Stimulated activated effector memory CD8-positive, alpha-beta T cell treated with anti-CD3 and anti-CD28 coated beads, Interleukin-12 subunit alpha, Interleukin-12 subunit beta, amount 100 ng/mL, for 72 hours (primary cell): ENCODE data around the gene RNASEH2A.

Experiments used
- ATAC-seq: fragments of 150-1000 bp; cut with Tn5 transposase; 2 replicates; pipeline ENCODE4 v1.10.0; 2021
- DNase-seq, 2 donors: peaks; one replicate each; pipeline ENCODE4 v3.0.0; 2021 to 2022; ENCODE audit warnings: low spot score in 2 of 2
- H3K27ac Mint-ChIP-seq: one replicate; pipeline ENCODE4 v1.8.0; 2022; ENCODE audit warnings: mild to moderate bottlenecking, mixed read lengths
- H3K36me3 Mint-ChIP-seq: one replicate; pipeline ENCODE4 v1.8.0; 2022; ENCODE audit warnings: mild to moderate bottlenecking, mixed read lengths
- H3K4me1 Mint-ChIP-seq: one replicate; pipeline ENCODE4 v1.8.0; 2022; ENCODE audit warnings: mixed read lengths
- H3K4me3 Mint-ChIP-seq: one replicate; pipeline ENCODE4 v1.8.0; 2022; ENCODE audit warnings: mild to moderate bottlenecking, mixed read lengths
- H3K9me3 Mint-ChIP-seq: one replicate; pipeline ENCODE4 v1.8.0; 2022; ENCODE audit warnings: mixed read lengths

The RNASEH2A gene

DNA sequence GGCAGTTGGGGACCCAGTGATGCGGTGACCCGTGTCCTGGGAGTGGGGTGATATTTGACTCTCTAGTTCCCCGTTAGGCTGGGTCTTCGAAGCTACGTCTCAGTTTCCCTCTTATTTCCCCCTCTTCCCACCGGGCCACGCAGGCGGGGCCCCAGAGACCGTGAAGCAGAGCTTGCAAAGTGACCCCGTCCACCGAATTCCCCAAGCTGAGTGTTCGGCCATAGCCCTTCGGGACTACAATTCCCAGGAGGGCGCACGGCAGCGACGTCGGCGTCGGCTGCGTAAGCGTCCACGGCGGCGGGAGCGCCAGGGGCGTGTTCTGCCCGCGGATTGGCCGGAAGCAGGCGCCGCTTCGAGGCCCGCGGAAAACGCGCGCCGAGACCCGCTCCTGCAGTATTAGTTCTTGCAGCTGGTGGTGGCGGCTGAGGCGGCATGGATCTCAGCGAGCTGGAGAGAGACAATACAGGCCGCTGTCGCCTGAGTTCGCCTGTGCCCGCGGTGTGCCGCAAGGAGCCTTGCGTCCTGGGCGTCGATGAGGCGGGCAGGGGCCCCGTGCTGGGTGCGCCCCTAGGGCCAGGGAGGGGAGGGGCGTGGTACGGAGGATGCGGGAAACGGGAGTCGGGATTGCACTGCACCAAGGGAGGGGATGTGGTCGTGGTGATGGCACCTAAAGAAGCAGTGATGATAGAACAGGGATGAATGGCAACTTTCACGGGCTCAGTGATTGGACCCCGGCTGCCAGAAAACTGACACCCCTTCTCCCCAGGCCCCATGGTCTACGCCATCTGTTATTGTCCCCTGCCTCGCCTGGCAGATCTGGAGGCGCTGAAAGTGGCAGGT lies at the start of gene RNASEH2A:
RNASEH2A (plus strand) TSS at position 343 of the 840 bp plus-strand sequence; CDS start at position 433, 90 bp downstream.
- Mint-ChIP-seq H3K27ac (peak within 1 kb of the TSS; percentile 96), H3K36me3 (peaks cover 60% of the 10 kb centered on the region), H3K4me3 (peak within 1 kb of the TSS; percentile 97), H3K4me1 (peaks cover 27% of the 10 kb centered on the region), H3K9me3 (no peaks in the 10 kb centered on the region)
- ATAC-seq (peak; percentile 93), DNase-seq (peak; percentile 79 to 91)

DNA sequence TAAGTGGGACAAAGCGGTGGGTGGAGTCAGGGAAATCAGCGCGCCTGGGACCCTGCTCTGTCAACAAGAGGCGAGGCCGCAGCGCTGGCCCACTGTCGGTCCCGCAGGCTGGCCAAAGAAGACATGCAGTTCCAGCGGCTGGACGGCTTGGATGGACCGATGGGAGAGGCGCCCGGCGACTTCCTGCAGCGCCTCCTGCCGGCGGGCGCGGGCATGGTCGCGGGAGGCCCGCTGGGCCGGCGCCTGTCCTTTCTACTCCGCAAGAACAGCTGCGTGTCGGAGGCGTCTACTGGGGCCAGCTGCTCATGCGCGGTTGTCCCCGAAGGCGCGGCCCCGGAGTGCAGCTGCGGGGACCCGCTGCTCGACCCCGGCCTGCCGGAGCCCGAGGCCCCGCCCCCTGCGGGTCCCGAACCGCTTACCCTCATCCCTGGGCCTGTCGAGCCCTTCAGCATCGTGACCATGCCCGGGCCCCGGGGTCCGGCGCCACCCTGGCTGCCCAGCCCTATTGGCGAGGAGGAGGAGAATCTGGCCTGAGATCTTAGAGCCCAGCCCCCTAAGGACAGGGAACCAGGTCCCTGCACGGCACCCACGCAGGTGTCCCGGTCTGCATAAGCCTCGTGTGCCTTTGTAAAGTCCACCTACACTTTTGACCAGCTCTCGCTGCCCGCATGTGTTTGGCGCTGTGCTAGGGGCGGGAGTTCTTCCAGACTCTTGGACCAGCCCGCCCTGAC lies 48.7 kb upstream of the RNASEH2A start:
- Mint-ChIP-seq H3K9me3 (no peaks in the 10 kb centered on the region), H3K4me1 (peaks cover 5% of the 10 kb centered on the region), H3K36me3 (no peaks in the 10 kb centered on the region), H3K27ac (no peak overlapping the region), H3K4me3 (peak overlapping the region; percentile 21)
- DNase-seq, result peak; percentile 78 to 86
- peak; percentile 84 for ATAC-seq

- Mint-ChIP-seq H3K27ac (no peak overlapping the region), H3K36me3 (no peaks in the 10 kb centered on the region), H3K4me1 (peaks cover 5% of the 10 kb centered on the region), H3K9me3 (no peaks in the 10 kb centered on the region), H3K4me3 (no peak overlapping the region)
- ATAC-seq (no peak), DNase-seq (no peak)
These were observed 46.7 kb upstream of the RNASEH2A start for GRCh38 chr19:12759686-12760085.

DNA sequence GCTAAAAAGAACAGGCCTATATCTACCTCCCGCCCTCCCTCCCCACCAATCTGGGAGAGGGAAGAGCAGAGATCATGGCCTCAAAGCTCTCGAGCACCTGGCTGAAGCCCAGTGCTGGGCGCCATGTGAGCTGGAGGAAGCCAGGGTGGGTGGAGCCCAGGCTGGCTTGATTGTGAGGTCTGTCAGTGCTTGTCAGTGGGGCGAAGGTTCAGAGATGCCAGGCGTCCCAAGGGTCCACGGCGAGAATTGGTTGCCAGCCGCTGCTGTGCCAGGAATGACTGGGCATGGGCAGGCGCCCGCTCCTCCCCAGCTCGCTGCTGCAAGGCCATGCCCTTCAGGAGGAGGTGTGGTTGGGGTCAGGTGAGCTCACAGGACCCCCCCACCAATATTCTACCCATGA lies 43.3 kb upstream of the RNASEH2A start:
- no peaks in the 10 kb centered on the region for H3K9me3 Mint-ChIP-seq
- ATAC-seq (no peak), DNase-seq (no peak)
- H3K4me1 Mint-ChIP-seq, result peaks cover 13% of the 10 kb centered on the region
- H3K4me3 Mint-ChIP-seq, result no peak overlapping the region
- H3K27ac Mint-ChIP-seq, result no peak overlapping the region
- peaks cover 5% of the 10 kb centered on the region for H3K36me3 Mint-ChIP-seq

GRCh38 chr19:12764698-12765097 lies 41.7 kb upstream of the RNASEH2A start:
- Mint-ChIP-seq H3K4me1 (peaks cover 18% of the 10 kb centered on the region), H3K9me3 (no peaks in the 10 kb centered on the region), H3K4me3 (no peak overlapping the region), H3K27ac (no peak overlapping the region), H3K36me3 (peaks cover 5% of the 10 kb centered on the region)
- no peak for DNase-seq
- ATAC-seq, result no peak

DNA sequence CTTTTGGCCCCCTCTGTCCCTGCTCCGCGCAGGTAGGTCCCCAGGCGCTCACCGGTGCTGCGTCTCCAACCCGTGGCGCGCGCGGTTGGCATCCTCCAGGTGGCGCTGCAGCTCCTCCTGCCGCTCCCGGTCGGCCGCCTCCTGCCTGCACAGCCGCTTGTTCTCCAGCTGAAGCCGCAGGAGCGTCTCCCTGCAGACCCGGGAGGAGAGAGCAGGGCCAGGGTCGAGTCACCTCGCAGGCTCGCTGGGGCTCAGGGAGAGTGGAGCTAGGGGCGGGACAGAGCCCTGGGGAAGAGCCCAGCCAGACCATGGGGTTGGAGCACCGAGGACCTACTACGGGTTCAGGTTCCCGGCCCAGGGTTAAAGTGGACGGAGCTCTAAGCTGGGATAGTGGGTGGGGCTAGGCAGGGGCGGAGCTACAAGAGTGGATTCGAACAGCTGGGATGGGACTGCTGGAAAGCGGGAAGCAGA lies 40.3 kb upstream of the RNASEH2A start:
- Mint-ChIP-seq H3K36me3 (peaks cover 5% of the 10 kb centered on the region), H3K27ac (no peak overlapping the region), H3K9me3 (no peaks in the 10 kb centered on the region), H3K4me3 (peak overlapping the region; percentile 49), H3K4me1 (peaks cover 21% of the 10 kb centered on the region)
- ATAC-seq (peak; percentile 81), DNase-seq (peak; percentile 90 to 95)

DNA sequence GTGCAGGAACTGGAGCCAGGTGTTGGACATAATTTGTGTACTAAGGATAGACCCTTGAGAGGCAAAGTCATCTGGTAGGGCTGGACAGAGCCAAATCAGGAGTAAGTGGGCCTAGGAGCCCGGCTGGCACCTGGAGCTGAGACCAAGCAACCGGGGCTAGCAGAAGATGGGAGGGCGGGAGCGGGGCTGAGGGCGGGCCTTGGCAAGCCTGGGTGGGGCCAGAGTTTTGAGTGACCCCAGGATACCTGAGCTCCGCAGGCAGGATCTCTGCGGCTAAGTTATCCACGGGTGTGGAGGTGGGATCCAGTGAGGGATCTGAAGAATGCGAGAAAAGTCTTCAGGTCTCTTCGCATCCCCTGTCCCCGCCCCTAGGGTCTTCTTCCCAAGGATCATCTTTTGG lies 39.2 kb upstream of the RNASEH2A start:
- H3K36me3 Mint-ChIP-seq, result peaks cover 5% of the 10 kb centered on the region
- ATAC-seq, result no peak
- H3K4me3 Mint-ChIP-seq, result no peak overlapping the region
- H3K9me3 Mint-ChIP-seq, result no peaks in the 10 kb centered on the region
- no peak overlapping the region for H3K27ac Mint-ChIP-seq
- H3K4me1 Mint-ChIP-seq, result peaks cover 21% of the 10 kb centered on the region
- no peak for DNase-seq

DNA sequence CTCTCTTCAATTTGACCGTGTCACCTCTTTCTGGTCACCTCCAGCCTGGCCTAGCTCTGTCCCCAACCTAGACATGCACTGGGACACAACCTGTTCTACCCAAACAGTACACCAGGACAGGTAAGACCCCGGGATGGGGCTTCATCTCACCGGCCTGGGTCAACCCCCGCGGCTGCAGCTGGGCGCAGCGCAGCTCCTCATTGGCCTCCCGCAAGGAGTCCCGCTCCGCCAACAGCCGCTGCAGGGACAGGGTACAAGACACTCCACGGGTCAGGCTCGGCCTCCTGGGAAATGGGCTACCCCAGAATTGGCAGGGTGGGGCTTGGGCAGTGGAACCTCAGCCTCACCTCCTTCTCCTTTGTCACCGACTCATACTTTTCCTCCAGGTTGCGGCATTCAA lies 38.7 kb upstream of the RNASEH2A start:
- no peak for DNase-seq
- H3K4me1 Mint-ChIP-seq, result peaks cover 21% of the 10 kb centered on the region
- no peak overlapping the region for H3K4me3 Mint-ChIP-seq
- ATAC-seq, result no peak
- no peaks in the 10 kb centered on the region for H3K9me3 Mint-ChIP-seq
- H3K36me3 Mint-ChIP-seq, result peaks cover 5% of the 10 kb centered on the region
- no peak overlapping the region for H3K27ac Mint-ChIP-seq

DNA sequence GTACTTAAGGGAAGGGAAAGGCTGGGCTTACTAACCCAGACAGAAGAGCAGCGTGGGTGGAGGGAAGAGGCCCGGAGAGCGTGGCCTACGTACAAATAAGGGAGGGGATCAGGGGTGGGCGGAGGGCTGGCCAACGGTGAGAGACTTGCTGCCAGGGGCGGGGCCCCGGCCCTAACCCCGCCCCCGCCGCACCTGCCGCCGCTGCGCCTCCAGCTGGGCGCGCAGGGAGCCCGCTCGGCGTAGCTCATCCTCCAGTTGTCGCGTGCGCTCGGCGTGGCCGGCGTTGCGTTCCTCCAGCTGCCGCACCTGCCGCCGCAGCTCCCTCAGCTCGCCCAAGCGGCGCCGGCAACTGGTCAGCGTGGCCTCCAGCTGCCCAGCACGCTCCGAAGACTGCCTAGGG lies 36.7 kb upstream of the RNASEH2A start:
- Mint-ChIP-seq H3K27ac (no peak overlapping the region), H3K9me3 (no peaks in the 10 kb centered on the region), H3K36me3 (peaks cover 5% of the 10 kb centered on the region), H3K4me3 (peak overlapping the region; percentile 57), H3K4me1 (peaks cover 29% of the 10 kb centered on the region)
- ATAC-seq, result peak; percentile 83
- no peak for DNase-seq

GRCh38 chr19:12770922-12771321 lies 35.5 kb upstream of the RNASEH2A start:
- Mint-ChIP-seq H3K36me3 (peaks cover 5% of the 10 kb centered on the region), H3K4me3 (no peak overlapping the region), H3K4me1 (peaks cover 28% of the 10 kb centered on the region), H3K9me3 (no peaks in the 10 kb centered on the region), H3K27ac (no peak overlapping the region)
- DNase-seq, result no peak
- no peak for ATAC-seq

GRCh38 chr19:12772323-12772722 lies 34.1 kb upstream of the RNASEH2A start:
- no peak for ATAC-seq
- Mint-ChIP-seq H3K27ac (no peak overlapping the region), H3K36me3 (no peaks in the 10 kb centered on the region), H3K4me3 (no peak overlapping the region), H3K9me3 (no peaks in the 10 kb centered on the region), H3K4me1 (peaks cover 21% of the 10 kb centered on the region)
- no peak for DNase-seq

- ATAC-seq (no peak), DNase-seq (no peak)
- H3K27ac Mint-ChIP-seq, result no peak overlapping the region
- H3K36me3 Mint-ChIP-seq, result no peaks in the 10 kb centered on the region
- no peaks in the 10 kb centered on the region for H3K9me3 Mint-ChIP-seq
- H3K4me3 Mint-ChIP-seq, result no peak overlapping the region
- H3K4me1 Mint-ChIP-seq, result peaks cover 27% of the 10 kb centered on the region
These were observed 32.8 kb upstream of the RNASEH2A start for GRCh38 chr19:12773571-12773970.

GRCh38 chr19:12774588-12775555 lies 31.5 kb upstream of the RNASEH2A start, which contains the start of gene HOOK2:
Gene HOOK2, minus strand, starts transcription at chr19:12775552. Its CDS starts 103 bp downstream, at chr19:12775449.
- ATAC-seq, result peak; percentile 3
- H3K27ac Mint-ChIP-seq, result peak within 1 kb of the TSS; percentile 79
- H3K9me3 Mint-ChIP-seq, result no peaks in the 10 kb centered on the region
- DNase-seq, result peak in 1 of 2 donors; percentile 59
- H3K4me3 Mint-ChIP-seq, result peak within 1 kb of the TSS; percentile 94
- no peaks in the 10 kb centered on the region for H3K36me3 Mint-ChIP-seq
- peaks cover 29% of the 10 kb centered on the region for H3K4me1 Mint-ChIP-seq

GRCh38 chr19:12777217-12778016 lies 29.0 kb upstream of the RNASEH2A start:
- ATAC-seq (peak; percentile 59), DNase-seq (peak; percentile 86 to 93)
- H3K36me3 Mint-ChIP-seq, result peaks cover 7% of the 10 kb centered on the region
- peak overlapping the region; percentile 94 for H3K4me3 Mint-ChIP-seq
- H3K27ac Mint-ChIP-seq, result peak overlapping the region; percentile 94
- H3K4me1 Mint-ChIP-seq, result peaks cover 33% of the 10 kb centered on the region
- no peaks in the 10 kb centered on the region for H3K9me3 Mint-ChIP-seq
